Medulla oblongata (tissue), 1 donor: ENCODE results near the gene MAML3.

Experiments used
- DNase-seq: peaks from one replicate; pipeline ENCODE4 v3.0.0-alpha.2; 2015; ENCODE audit errors: extremely low spot score

The MAML3 gene

DNA sequence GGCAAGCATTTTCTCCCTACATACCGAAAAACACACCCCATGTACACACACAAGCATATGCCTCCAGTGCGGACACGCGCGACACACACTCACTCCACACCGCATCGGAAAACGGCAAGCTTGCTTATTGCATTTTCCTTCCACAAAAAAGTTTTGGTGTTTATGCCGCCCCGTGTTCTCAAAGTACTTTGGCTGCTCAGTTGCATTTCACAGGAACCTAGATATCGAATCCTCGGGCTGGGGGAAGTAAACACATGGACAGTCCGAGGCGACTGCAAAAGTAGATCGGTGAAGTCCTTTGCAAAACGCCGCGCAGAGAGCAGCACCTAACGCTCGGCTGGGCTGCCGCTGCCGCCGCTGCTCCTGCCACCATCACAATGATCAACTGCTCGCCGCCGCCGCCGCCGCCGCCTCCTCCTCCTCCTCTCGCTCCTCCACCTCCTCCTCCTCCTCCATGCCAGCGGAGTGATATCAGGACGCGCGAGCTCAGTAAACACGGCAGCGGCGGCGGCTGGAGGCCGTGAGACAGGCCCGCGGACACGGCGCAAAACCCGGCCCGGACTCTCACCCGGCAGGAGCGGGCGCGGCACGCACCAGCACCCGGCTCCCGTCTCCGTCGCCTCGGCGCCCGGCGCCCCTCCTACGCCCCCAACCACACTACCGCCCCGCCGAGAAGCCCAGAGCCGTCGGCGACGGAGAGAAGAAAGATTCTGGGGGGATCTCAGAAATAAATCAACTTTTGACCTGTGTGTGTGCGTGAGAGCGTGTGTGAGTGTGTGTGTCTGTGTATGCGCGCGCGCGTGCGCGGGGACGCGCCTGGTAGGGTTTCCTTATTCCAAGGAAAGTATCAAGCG is at the start of gene MAML3:
MAML3 (minus strand) TSS at position 467 of the 854 bp plus-strand sequence. CDS start 857 bp downstream, outside the sequence.
- peak; percentile 93 for DNase-seq

DNA sequence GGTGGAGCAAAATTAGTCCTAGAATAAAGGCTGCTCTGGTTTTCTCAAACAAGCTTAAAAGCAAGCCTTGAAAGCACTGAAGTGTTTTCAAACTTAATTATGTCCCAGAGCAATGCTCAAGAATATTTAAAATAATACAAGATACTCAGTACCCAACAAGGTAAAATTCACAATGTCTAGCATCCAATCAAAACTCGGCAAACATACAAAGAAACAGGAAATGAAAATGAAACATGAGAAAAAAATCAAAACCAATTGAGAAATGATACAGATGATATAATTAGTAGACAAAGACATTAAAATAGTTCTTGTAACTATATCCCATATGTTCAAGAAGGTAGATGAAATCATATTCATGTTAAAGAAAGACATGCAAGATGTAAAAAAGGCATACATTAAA is 45.0 kb upstream of the MAML3 start:
- no peak for DNase-seq

DNA sequence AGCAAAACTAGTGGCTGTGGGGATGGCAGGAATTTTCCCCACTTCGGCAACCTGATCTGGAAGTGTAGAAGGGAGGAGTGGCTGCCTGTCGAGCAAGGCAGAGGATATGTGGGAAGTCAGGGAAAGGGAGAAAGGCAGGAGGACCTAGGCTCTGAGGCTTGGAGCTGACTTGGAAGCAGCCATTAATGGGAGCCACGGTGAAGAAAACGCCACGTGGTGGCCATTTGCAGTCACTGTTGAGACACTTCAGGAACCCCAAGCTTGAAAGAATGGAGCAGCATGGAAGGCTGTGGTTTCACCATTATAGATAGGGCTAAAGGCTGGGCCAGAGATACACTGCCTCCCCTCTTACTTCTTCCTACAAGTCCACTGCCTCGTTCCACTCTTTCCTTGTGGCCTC is 41.8 kb upstream of the MAML3 start:
- DNase-seq: no peak

DNA sequence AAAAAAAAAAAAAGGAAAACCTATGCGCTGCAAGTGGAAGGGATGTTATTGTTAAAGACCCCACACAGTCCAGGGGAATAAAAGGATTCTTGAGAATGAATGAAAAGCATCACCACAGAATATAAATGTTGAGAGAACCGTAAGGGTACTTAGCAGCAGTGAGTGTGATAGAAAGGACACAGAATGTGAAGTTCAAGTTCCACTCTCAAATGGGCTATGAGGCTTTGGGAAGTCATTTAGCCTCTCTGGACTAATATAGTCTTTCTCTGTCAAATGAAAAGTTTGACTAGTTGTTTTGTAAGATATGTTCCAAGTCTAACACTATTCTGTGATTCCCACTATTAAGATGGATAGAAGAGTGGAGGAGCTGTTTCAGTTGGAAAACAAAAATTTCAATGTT is 35.8 kb upstream of the MAML3 start:
- no peak for DNase-seq

DNA sequence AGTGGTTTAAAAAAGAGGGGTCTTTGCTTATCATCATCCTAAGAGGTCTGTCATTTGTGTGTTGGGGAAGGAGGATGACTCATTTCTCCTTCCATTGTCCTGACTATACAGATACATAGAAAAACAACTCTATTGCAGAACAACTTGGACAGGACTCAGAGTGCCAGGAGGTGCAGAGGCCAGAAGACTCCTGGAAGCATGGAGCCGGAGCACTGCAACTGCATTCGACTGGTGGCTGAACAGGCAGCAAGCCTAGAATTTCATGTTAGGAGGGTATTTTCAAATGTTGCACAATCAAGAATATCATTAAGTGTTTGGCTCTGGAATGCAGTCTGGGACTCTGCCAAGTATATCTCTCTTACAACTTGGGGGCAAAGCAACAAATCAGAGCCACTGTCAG is 35.0 kb upstream of the MAML3 start:
- DNase-seq: no peak

DNA sequence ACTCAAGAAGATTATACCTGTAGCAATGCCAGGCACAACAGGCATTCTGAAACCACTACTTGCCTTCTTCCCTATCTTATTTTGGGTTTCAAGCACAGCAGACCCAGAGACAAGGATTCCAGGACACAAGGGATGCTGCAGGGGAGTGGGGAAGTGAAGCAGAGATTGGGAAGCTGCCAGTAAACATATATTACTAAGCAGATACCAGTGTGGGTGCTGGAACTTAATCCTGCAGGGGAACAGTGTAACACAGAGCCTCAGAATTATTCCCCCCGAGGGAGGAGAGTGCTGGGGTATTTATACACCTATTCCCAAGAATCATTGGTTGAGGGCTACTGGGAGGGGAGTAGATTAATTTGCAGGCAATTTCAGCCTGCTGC is 33.3 kb upstream of the MAML3 start:
- DNase-seq: no peak

DNA sequence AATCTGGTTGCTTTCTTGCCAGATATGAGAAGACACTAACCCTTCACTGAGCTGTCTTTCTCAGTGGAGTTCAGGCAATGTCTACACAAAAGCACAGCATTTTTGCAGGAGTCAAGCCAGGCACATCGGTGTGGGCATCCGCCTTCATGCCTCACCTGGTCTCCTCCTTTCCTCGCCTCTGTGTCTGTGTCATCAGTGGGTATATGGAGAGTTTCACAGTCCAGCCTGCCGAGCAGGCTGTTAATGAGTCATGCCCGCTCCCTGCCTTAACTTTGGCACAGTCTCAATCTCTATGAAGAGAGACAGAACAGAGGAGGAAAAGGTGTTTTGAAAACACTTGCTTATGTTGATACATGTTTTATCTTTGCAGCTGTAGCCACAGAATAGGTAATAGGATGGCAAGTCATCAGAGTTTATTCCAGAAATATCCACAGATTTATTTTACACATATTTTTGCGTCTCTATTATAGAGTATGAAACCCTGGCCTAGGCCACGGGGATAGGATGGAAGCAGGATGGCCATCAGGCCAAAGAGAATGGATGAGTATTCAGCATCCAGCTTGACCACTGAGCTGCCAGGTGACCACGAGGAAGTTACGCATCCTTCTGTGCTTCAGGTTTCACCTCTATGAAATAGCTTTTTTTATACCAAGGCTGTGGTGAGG is 32.8 kb upstream of the MAML3 start:
- no peak for DNase-seq

DNA sequence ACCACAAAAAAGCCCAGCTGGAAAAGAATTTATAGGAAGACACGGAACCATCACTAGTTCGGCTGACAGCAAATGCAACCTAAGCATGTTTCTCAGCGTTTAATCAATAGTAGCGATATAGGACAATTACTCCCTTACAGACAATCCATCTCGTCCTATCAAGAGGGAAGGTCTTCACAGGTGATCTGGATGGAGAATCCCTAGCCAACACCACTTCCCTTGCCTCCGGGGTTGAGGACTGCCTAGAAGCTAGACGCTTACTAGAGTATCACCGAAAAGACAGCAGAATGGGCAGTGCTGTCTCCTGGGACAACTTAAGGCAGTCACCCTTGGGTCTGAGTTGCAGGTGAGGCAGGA is 32.1 kb upstream of the MAML3 start:
- DNase-seq: no peak

DNA sequence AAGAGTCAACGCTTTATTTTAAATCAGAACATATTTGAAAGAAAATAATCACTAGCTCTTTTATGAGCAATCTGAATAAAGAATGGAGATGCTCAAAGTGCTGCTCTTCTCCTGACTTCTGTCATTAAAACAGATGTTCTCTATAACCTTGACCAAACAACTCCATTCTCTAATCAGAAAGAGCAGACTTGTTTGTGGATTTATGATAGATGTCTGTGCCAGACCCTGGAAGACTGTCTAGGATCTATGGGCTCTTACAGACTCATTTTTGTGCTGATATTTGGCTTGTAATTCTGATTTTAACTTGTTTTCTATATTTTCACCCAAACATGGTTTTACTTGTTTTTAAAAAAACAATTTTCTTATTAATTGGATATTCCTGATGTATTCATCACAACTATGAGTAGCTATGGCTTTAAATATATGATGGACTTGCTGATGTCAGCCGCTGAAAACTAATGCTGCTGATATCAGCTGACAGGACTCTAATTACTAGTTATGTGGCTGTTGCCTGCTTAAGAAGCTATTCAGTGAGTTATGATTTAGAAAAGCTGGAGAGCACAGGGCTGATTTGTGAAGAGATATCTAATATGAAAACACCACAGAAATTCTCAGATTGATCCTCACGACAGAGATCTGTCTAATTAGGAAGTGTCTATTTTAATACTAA is 31.6 kb upstream of the MAML3 start:
- no peak for DNase-seq

DNA sequence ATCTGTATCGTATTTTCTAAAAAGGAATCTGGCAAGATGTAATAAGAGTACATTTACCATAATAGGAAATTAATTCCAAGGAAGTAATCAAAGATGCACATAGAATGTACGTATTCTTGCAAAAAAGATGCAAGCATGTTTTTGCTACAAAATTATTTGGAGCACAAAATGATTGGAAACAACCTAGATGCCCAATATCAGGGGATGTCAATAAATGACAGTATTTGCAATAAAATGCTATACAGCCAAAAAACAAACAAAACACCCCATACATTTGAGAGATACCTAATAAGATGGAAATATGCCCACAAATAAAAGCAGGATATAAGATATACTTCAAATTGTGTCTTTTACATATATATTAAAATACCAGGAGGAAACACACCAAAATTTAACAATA is 29.3 kb upstream of the MAML3 start:
- no peak for DNase-seq

DNA sequence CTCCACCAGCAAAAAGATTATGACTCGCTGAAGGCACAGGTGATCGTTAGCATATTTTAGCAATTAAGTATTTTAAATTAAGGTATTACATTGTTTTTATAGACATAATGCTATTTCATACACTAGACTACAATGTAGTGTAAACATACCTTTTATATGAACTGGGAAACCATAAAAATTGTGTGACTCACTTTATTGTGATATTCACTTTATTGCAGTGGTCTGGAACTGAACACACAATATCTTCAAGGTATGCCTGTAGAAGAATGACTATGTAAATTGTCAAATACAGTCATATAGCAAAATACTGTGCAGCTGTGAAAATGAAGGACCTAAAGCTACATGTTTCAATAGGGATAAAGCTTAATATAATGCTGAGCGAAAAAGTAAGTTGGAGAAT is 26.6 kb upstream of the MAML3 start:
- DNase-seq: no peak

DNA sequence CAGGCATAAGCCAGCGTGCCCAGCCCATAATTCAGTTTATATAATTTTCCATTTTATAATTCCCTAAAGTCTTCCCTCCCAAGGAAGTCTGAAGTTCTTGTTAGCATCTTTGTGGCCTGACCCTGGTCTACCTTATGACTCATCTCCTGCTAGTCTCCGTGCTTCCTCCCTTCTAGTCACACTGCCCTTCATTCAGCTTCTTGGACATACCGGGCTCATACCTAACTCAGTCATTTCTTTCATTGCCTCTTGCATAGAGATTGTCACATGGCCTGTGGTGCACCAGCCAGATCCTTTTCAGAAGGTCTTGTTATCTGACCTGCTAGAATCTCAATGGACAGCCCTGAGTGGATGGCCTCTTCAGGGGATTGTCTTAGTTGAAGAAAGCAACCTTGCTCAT is 22.8 kb upstream of the MAML3 start:
- no peak for DNase-seq

DNA sequence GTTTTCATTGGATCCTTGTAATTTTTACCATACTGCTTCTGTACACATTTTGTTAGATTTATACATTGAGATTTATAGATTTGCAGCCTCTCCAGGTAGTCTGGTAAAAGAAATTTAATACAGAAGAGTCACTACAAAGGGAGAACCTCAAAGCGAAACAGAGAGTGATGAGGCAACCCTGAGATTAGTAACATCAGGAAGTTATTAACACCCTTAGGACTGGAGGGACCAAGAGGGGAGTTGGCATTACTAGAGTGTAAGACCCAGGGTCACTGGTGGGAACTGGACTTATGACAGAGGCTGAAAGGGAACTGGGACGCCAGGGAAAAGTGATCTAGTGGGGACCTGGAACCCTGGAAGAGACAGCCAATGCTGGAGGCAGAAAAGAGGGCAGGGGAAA is 20.6 kb upstream of the MAML3 start:
- no peak for DNase-seq

DNA sequence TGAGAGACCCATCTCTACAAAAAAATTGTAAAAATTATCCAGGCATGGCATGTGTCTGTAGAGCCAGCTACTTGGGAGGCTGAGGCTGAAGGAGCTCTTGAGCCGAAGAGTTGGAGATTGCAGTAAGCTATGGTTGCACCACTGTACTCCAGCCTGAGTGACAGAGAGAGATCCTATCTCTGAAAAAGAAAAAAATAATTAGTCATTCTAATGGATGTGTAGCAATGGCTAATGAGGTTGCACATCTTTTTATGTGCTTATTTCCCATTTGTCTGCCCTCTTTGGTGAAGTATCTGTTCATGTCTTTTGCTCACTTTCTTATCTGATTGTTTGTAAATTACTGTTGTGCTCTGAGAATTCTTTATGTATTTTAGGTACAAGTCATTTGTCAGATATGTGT is 19.0 kb upstream of the MAML3 start:
- no peak for DNase-seq

DNA sequence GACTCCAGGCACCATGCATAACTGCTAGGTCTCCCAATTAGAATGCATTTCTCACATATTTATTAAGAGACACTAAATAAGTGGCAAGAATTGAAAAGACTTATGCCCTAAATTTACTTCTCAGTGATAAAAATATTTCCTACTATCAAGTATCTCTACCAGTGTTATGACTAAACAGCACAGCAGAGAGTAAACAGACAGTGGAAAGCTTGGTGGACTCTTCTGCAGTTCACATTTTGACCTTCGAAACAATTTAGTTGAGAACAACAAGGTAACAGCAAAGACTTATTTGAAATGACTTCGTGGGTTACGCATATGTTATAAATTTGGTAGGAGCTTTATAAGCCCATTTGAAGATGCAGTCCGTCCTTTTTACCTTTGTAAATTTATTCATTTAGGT is 16.3 kb upstream of the MAML3 start:
- no peak for DNase-seq

DNA sequence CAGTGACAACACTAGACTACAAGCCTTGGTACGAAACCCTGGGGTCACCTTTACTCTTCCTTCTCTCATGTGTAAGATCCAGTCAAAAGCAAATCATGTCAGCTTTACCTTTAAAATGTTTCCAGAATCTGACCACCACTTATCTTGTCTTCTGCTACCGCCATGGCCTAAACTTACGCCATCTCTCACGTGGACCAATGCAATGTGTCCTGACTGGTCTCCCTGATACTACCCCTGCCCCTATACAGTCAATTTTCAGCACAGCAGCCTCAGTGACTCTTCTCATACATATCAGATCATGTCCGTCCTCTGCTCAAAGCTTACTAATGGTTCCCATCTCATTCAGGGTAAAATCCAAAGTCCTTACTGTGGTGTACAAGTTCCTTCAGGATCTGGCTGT is 15.0 kb upstream of the MAML3 start:
- no peak for DNase-seq

DNA sequence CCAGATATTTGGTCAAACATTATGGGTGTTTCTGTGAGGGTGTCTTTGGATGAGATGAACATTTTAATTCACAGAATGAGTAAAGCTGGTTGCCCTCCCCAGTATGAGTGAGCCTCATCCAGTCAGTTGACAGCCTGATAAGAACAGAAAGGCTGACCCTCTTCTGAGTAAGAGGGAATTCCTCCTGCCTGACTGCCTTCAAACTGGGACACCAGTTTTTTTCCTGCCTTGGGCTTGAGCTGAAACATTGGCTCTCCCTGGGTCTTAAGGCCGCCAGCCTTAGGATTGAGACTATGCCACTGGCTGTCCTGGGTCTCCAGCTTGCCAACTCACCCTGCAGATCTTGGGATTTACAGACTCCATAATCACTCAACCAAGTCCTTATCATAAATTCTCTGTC is 14.5 kb upstream of the MAML3 start:
- no peak for DNase-seq

DNA sequence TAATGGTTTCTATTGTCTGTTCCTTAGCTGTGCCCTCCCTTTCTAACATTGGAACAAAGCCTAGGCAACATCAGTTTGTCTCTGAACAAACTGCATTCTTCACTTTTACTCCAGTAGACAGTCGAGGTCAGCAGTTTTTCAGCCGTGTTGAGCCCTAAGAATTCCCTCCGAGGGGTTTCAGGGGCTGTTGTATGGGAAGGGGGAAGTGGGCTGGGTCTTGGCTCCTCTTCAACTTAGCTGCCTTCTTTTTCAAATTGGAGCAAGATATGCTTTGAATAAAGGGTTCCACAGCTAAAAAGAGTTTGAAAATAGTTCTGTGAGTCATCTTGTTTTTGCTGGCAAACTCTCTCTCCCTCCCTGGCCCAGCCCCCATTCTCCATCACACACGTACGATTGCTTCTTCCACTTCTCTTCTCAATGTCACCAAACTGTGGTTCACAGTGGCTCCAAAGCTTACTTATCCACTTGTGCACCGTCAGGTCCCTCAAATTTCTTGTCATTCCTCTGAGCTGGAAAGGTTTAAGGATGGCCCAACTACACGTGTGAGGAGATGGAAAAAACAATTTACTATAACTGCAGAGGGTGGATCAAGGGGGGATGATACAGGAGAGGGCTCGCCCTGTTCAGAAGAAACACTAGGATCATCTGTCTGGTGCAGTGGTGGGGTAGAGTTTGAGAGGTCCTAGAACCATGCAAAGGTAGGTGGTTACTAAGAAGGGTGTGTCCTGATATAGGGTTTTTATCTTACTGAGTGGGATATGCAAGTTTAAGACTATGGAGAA is 9.2 kb upstream of the MAML3 start:
- no peak for DNase-seq

DNA sequence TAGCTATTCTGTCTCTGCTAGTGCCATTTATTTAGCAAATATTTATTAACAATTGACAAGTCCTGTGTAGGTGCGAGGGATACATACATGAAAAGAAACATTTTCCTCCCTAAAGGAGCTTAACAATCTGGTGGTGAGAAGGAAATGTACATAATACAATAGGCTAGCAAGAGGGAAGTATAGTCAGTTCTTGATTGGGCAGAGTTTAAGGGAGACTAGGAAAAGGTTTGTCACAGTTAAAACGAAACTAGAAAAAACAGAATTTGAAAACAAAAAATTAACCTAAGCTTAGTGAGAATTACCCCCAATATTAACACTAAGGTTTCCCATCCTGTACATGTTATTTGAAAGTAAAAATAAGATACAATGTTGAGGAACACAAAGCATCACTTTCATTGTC is 8.6 kb upstream of the MAML3 start:
- DNase-seq: no peak

DNA sequence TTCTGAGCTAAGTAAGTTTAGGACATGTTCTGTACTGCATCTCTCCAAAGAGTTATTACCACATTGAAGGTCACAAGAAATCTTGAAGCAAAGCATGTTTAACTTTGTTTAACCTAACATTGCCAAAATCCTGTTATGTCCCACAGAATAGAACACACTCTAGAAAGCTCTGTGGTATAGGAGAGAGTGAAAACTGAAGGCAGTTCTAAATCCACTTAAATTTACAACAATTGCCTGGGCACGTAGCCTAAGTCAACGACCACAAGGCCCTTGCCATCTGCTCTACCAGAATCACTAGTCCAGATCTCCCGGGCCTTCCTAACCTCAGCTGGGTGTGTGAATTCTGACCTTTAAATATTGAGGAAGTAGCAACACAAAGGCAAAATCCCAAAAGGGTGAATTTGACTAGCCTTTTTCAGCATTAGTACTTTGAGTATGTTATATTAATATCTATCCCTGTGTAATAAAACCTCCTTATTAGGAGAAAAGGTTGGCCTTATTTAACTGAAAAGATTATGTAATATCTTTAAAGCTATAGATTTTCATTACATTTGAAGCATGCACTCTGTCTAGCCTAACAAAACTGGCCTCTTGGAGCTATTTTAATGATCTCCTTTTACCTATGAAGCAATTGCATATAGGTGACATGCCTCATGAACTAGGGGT is 4.5 kb upstream of the MAML3 start:
- no peak for DNase-seq

DNA sequence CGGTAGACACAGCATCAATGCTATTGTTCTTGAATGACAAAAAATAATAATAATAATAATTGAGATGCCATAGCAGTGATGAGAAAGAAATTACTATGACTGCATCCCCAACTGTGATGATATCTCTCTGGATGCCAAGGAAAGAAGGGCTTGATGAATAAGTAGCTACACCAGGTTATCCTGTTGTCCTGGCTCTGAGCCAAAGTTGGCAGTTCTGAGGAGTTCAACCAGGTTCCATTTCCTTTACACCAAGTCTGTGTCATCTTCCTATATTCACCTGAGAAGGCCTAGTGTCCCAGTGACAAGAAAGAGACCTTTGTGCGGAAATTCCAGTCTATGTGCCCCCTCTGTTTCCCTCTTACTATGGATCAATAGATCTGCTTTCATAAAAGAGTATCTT is 3.4 kb upstream of the MAML3 start:
- no peak for DNase-seq
